ENCODE data around the gene PDAP1. TPM values are rescaled to one million over a fixed set of nuclear protein-coding genes. Genes with fewer than 3 reads are reported as not detected.

The PDAP1 gene
- total RNA-seq, 4 donors from 2014 or later = 85.9 to 116 (median 99.9) TPM

DNA sequence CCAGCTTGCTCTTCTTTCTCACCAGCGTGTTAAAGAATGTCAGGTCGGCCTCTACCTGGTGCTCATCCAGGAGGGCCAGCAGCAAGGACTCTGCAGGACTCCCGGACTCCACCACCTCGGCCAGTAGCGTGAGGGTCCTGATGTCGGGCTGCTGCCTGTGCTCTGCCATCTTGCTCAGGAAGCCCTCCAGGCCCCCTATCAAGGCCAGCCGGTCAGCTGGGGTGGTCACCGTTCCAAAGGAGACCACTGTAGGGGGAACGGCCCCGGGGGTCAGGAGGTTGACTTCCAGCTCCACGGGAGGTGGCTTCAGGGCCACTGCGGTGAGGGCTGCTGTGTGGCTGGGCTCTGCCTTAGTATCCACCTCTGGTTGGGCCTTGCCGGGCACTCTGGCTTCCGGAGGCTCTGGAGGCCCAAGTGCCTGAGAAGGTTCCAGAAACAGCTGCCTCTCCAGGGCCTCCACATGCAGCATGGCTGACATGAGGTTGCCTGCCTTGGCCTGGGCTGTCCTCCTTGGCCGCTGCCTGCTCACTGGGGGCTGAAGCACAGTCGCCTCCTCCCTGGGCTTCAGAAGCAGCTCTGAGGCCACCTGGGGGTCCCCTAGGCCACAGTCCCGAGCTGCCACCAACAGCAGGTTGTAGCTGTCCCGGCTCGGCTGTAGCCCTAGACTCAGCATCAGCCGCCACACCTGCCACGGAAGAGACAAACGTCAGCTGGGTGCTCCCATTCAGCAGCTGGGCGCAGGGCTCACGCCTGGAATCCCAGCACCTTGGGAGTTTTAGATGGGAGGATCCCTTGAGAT, 16.7 kb upstream of the PDAP1 start:
- TF ChIP-seq, protein P1, sequence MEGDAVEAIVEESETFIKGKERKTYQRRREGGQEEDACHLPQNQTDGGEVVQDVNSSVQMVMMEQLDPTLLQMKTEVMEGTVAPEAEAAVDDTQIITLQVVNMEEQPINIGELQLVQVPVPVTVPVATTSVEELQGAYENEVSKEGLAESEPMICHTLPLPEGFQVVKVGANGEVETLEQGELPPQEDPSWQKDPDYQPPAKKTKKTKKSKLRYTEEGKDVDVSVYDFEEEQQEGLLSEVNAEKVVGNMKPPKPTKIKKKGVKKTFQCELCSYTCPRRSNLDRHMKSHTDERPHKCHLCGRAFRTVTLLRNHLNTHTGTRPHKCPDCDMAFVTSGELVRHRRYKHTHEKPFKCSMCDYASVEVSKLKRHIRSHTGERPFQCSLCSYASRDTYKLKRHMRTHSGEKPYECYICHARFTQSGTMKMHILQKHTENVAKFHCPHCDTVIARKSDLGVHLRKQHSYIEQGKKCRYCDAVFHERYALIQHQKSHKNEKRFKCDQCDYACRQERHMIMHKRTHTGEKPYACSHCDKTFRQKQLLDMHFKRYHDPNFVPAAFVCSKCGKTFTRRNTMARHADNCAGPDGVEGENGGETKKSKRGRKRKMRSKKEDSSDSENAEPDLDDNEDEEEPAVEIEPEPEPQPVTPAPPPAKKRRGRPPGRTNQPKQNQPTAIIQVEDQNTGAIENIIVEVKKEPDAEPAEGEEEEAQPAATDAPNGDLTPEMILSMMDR (IDR thresholded peaks at IDR 0.05) = no peak
- no peak for TF ChIP-seq EP300 (IDR thresholded peaks at IDR 0.05)
- TF ChIP-seq POLR2A (IDR thresholded peaks at IDR 0.05; ENCODE audit: low read depth) = no peak
- no peak for TF ChIP-seq POLR2AphosphoS5 (IDR thresholded peaks at IDR 0.05)
- no peak overlapping the region for H3K27ac ChIP-seq (replicated peaks in 1 of 4)
- H3K9me3 ChIP-seq = no peaks in the 10 kb centered on the region
- DNase-seq (ENCODE audit: extremely low spot score) = no peak
- WGBS = 95% methylated on average over 16 of the region's 24 CpGs
- no peak overlapping the region for H3K4me3 ChIP-seq
- no peaks in the 10 kb centered on the region for H3K4me1 ChIP-seq
- intact Hi-C loops (cut with DNase I) = no loop called here
- H3K36me3 ChIP-seq = peaks cover 35 to 90% (median 70%) of the 10 kb centered on the region in 4 donors
- H3K27me3 ChIP-seq = no peaks in the 10 kb centered on the region

DNA sequence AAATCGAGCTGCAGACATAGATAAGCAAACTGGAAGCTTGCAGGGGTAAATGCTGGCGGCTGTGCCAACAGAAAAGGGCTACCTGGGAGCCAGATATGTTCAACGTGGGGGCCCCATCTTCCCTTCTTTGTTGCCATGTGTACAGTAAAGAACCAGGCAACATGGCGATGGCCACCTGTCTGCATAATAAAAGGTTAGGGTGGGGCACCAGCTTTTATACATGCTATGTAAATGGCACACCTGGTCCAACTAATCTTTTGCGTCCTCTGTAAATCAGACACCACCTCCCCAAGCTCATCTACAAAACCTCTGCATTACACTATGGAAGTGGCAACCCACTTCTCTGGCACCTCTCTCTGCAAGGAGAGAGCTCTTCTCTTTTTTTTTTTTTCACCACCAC, 14.2 kb upstream of the PDAP1 start:
- intact Hi-C loops (cut with DNase I) = no loop called here

DNA sequence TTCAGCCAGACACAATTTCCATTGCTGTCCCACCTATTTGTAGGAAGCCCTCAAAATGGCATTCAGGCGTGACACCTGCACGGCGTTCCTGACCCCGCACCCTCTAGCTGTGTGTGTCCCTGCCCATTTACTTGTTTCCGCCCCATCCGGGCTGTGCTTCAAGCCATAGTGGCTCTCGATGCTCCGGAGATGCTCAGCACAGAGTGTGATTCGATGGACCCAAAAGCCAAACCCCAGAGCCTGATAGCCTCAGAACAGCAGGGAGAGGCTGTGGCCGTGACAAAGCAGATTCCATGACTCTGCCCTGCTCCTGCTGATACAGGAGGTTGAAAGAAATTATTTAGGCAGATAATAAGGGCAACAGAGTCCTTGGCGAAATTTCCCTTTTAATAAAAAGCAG, 13.8 kb upstream of the PDAP1 start:
- Histone ChIP-seq H3K9me3 (no peaks in the 10 kb centered on the region), H3K36me3 (peaks cover 55 to 94% (median 78%) of the 10 kb centered on the region in 4 donors), H3K27me3 (no peaks in the 10 kb centered on the region), H3K4me3 (no peak overlapping the region), H3K4me1 (no peaks in the 10 kb centered on the region), H3K27ac (replicated peaks in 1 of 4) (no peak overlapping the region)
- DNase-seq (ENCODE audit: extremely low spot score) = no peak
- no peak for TF ChIP-seq POLR2AphosphoS5 (IDR thresholded peaks at IDR 0.05)
- TF ChIP-seq, protein P1 (IDR thresholded peaks at IDR 0.05) = no peak
- TF ChIP-seq POLR2A (IDR thresholded peaks at IDR 0.05; ENCODE audit: low read depth) = no peak
- TF ChIP-seq EP300 (IDR thresholded peaks at IDR 0.05) = no peak
- WGBS = 94% methylated on average over 11 of the region's 11 CpGs
- intact Hi-C loops (cut with DNase I) = no loop called here

More for the DNA sequence above, 14.2 kb upstream of the PDAP1 start:
- TF ChIP-seq, protein P1 (IDR thresholded peaks at IDR 0.05) = no peak
- TF ChIP-seq POLR2AphosphoS5 (IDR thresholded peaks at IDR 0.05) = no peak
- TF ChIP-seq EP300 (IDR thresholded peaks at IDR 0.05) = no peak
- no peak for TF ChIP-seq POLR2A (IDR thresholded peaks at IDR 0.05; ENCODE audit: low read depth)
- no peak overlapping the region for H3K4me3 ChIP-seq
- no peak overlapping the region for H3K27ac ChIP-seq (replicated peaks in 1 of 4)
- H3K9me3 ChIP-seq = no peaks in the 10 kb centered on the region
- no peak for DNase-seq (ENCODE audit: extremely low spot score)
- H3K36me3 ChIP-seq = peaks cover 51 to 91% (median 74%) of the 10 kb centered on the region in 4 donors
- no peaks in the 10 kb centered on the region for H3K27me3 ChIP-seq
- WGBS = 77% methylated on average over 5 of the region's 5 CpGs
- H3K4me1 ChIP-seq = no peaks in the 10 kb centered on the region

DNA sequence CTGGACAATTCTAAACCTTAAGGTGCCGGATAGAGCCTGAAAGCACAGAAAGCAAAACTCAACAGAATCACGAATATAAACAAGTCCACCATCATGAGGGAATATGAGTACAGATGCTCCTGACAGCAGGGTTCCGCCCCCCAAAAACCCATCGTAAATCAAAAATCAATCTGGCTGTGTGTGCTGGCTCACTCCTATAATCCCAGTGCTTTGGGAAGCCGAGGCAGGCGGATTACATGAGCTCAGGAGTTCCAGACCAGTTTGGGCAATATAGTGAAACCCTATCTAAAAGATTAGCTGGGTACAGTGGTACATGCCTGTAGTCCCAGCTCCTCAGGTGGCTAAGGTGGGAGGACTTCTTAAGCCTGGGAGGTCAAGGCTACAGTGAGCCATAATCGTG, 12.6 kb upstream of the PDAP1 start:
- no peak for DNase-seq (ENCODE audit: extremely low spot score)
- TF ChIP-seq, protein P1 (IDR thresholded peaks at IDR 0.05) = no peak
- no peak for TF ChIP-seq EP300 (IDR thresholded peaks at IDR 0.05)
- no peak for TF ChIP-seq POLR2A (IDR thresholded peaks at IDR 0.05; ENCODE audit: low read depth)
- TF ChIP-seq POLR2AphosphoS5 (IDR thresholded peaks at IDR 0.05) = no peak
- Histone ChIP-seq H3K27me3 (no peaks in the 10 kb centered on the region), H3K4me1 (no peaks in the 10 kb centered on the region), H3K27ac (replicated peaks in 1 of 4) (no peak overlapping the region), H3K4me3 (no peak overlapping the region), H3K9me3 (no peaks in the 10 kb centered on the region), H3K36me3 (peaks cover 67 to 97% (median 89%) of the 10 kb centered on the region in 4 donors)
- intact Hi-C loops (cut with DNase I) = no loop called here
- 91% methylated on average over 7 of the region's 7 CpGs for WGBS
